ENCODE data around the gene MRPL41. TPM values are rescaled to one million over a fixed set of nuclear protein-coding genes. Genes with fewer than 3 reads are reported as not detected.

The MRPL41 gene
- total RNA-seq (ENCODE audit: low replicate concordance) = 10.3 and 36.9 TPM in 2 replicates

- Histone ChIP-seq H3K9ac (peak within 1 kb of the TSS; percentile 3), H3K4me3 (peak within 1 kb of the TSS; percentile 64), H4K20me1 (ENCODE audit: low read depth) (peaks cover 11% of the 10 kb centered on the region), H3K9me3 (ENCODE audit: low read depth) (no peaks in the 10 kb centered on the region), H3K4me1 (no peaks in the 10 kb centered on the region), H2AFZ (replicated peaks) (peak within 1 kb of the TSS; percentile 94), H3K27me3 (no peaks in the 10 kb centered on the region), H3K4me2 (peak within 1 kb of the TSS; percentile 92), H3K79me2 (ENCODE audit: low read depth) (no peaks in the 10 kb centered on the region), H3F3A (ENCODE audit: low read depth) (peaks cover 33% of the 10 kb centered on the region), H3K36me3 (no peaks in the 10 kb centered on the region), H3K27ac (no peak within 1 kb of the TSS)
- Mint-ChIP-seq H3K27me3 (ENCODE audit: insufficient read depth, low read depth) (peaks cover 9% of the 10 kb centered on the region), H3K4me1 (peaks cover 21% of the 10 kb centered on the region), H3K36me3 (peaks cover 13% of the 10 kb centered on the region), H3K27ac (no peak within 1 kb of the TSS), H3K4me3 (peak within 1 kb of the TSS; percentile 86), H3K9me3 (peaks cover 4% of the 10 kb centered on the region)
- TF ChIP-seq CTCF (IDR thresholded peaks at IDR 0.05) = peak; percentile 61
- TF ChIP-seq EZH2 (IDR thresholded peaks at IDR 0.05) = no peak
- DNase-seq (ENCODE audit: low spot score) = peak; percentile 97
Measured at GRCh38 chr9:137551264-137552021, at the start of gene MRPL41. TSS of gene MRPL41 (plus strand) at chr9:137551879. CDS start at chr9:137552082, 203 bp downstream.

- Histone ChIP-seq H3K4me2 (no peak overlapping the region), H3K36me3 (no peaks in the 10 kb centered on the region), H3K27ac (no peak overlapping the region), H3K79me2 (ENCODE audit: low read depth) (no peaks in the 10 kb centered on the region), H4K20me1 (ENCODE audit: low read depth) (no peaks in the 10 kb centered on the region), H3K4me3 (no peak overlapping the region), H3K27me3 (no peaks in the 10 kb centered on the region), H3K9ac (no peak overlapping the region), H3K4me1 (no peaks in the 10 kb centered on the region), H3F3A (ENCODE audit: low read depth) (peaks cover 11% of the 10 kb centered on the region), H2AFZ (replicated peaks) (no peak overlapping the region), H3K9me3 (ENCODE audit: low read depth) (no peaks in the 10 kb centered on the region)
- Mint-ChIP-seq H3K4me3 (peak overlapping the region; percentile 75), H3K4me1 (peaks cover 4% of the 10 kb centered on the region), H3K27me3 (ENCODE audit: insufficient read depth, low read depth) (peaks cover 19% of the 10 kb centered on the region), H3K9me3 (peaks cover 18% of the 10 kb centered on the region), H3K27ac (peak overlapping the region; percentile 91), H3K36me3 (peaks cover 4% of the 10 kb centered on the region)
- DNase-seq (ENCODE audit: low spot score) = peak; percentile 49
- TF ChIP-seq CTCF (IDR thresholded peaks at IDR 0.05) (no peak), EZH2phosphoT487 (IDR thresholded peaks at IDR 0.05) (no peak), EZH2 (IDR thresholded peaks at IDR 0.05) (no peak)
Measured at GRCh38 chr9:137502008-137502911, 49.4 kb upstream of the MRPL41 start.

GRCh38 chr9:137504432-137504777, 47.3 kb upstream of the MRPL41 start:
- Histone ChIP-seq H3K9me3 (ENCODE audit: low read depth) (no peaks in the 10 kb centered on the region), H3K36me3 (no peaks in the 10 kb centered on the region), H4K20me1 (ENCODE audit: low read depth) (no peaks in the 10 kb centered on the region), H3K27ac (no peak overlapping the region), H2AFZ (replicated peaks) (no peak overlapping the region), H3F3A (ENCODE audit: low read depth) (peaks cover 11% of the 10 kb centered on the region), H3K27me3 (no peaks in the 10 kb centered on the region), H3K79me2 (ENCODE audit: low read depth) (no peaks in the 10 kb centered on the region), H3K9ac (no peak overlapping the region), H3K4me1 (no peaks in the 10 kb centered on the region), H3K4me2 (no peak overlapping the region), H3K4me3 (no peak overlapping the region)
- Mint-ChIP-seq H3K4me3 (no peak overlapping the region), H3K36me3 (peaks cover 11% of the 10 kb centered on the region), H3K27ac (no peak overlapping the region), H3K4me1 (peaks cover 4% of the 10 kb centered on the region), H3K9me3 (peaks cover 24% of the 10 kb centered on the region), H3K27me3 (ENCODE audit: insufficient read depth, low read depth) (peaks cover 15% of the 10 kb centered on the region)
- no peak for TF ChIP-seq EZH2 (IDR thresholded peaks at IDR 0.05)
- TF ChIP-seq EZH2phosphoT487 (IDR thresholded peaks at IDR 0.05) = no peak
- no peak for TF ChIP-seq CTCF (IDR thresholded peaks at IDR 0.05)
- DNase-seq (ENCODE audit: low spot score) = no peak

Data from neural progenitor cell (in vitro differentiated cells).